ENCODE results near the gene C5orf52.

- TF ChIP-seq CTCF (IDR thresholded peaks at IDR 0.05; ENCODE audit: insufficient read depth, low read length, poor library complexity, severe bottlenecking): no peak
- no peak for TF ChIP-seq EZH2phosphoT487 (conservative IDR thresholded peaks at IDR 0.05; ENCODE audit: low read length)
Observed at GRCh38 chr5:157649101-157649500, 22.2 kb upstream of the C5orf52 start.
